GM23338 (cell line): ENCODE measurements around the gene MROH7. TPM values are rescaled to one million over a fixed set of nuclear protein-coding genes. Genes with fewer than 3 reads are reported as not detected.
A peak's percentile ranks its signal among the peaks of the same experiment; 100 is the strongest.

Source experiments
- ATAC-seq: fragments of 200-7000 bp; cut with Tn5 transposase; 3 replicates; pipeline ENCODE4 v1.9.1; 2020
- DNase-seq: peaks from one replicate; pipeline ENCODE4 v3.0.0-alpha.2; 2015; ENCODE audit warnings: low spot score
- H2AFZ ChIP-seq: fragments of 200-600 bp; sonication (generic); 2 replicates; pipeline ENCODE4 v1.8.0; 2016; ENCODE audit warnings: antibody characterized with exemption, mild to moderate bottlenecking, moderate library complexity
- H3F3A ChIP-seq: fragments of 200-600 bp; sonication (generic); replicated peaks from 2 replicates; pipeline ENCODE4 v1.8.0; 2017; ENCODE audit warnings: antibody characterized with exemption, mixed run types, low read depth
- H3K27ac ChIP-seq: fragments of 200-600 bp; sonication (generic); 2 replicates; pipeline ENCODE4 v1.6.1; 2016; ENCODE audit warnings: low read depth
- H3K27me3 ChIP-seq: fragments of 200-600 bp; sonication (generic); 2 replicates; pipeline ENCODE4 v1.8.0; 2016; ENCODE audit warnings: mild to moderate bottlenecking, mixed run types, moderate library complexity; ENCODE audit not compliant: insufficient read depth
- H3K36me3 ChIP-seq: fragments of 200-600 bp; sonication (generic); 2 replicates; pipeline ENCODE4 v1.8.0; 2016; ENCODE audit warnings: mild to moderate bottlenecking; ENCODE audit not compliant: insufficient read depth
- H3K4me1 ChIP-seq: fragments of 200-600 bp; sonication (generic); 2 replicates; pipeline ENCODE4 v1.8.0; 2016; ENCODE audit warnings: mild to moderate bottlenecking, moderate library complexity; ENCODE audit not compliant: insufficient read depth
- H3K4me2 ChIP-seq: fragments of 200-600 bp; sonication (generic); 2 replicates; pipeline ENCODE4 v1.7.1; 2017; ENCODE audit warnings: mixed run types
- H3K4me3 ChIP-seq: fragments of 200-600 bp; sonication (generic); 2 replicates; pipeline ENCODE4 v1.6.1; 2016; ENCODE audit warnings: mixed run types
- H3K79me2 ChIP-seq: fragments of 200-600 bp; sonication (generic); replicated peaks from 2 replicates; pipeline ENCODE4 v1.8.0; 2017; ENCODE audit warnings: mild to moderate bottlenecking; ENCODE audit not compliant: insufficient read depth
- H3K9me2 ChIP-seq: fragments of 200-600 bp; sonication (generic); 2 replicates; pipeline ENCODE4 v1.8.0; 2017; ENCODE audit not compliant: insufficient read depth
- H4K20me1 ChIP-seq: fragments of 200-600 bp; sonication (generic); replicated peaks from 2 replicates; pipeline ENCODE4 v1.8.0; 2017; ENCODE audit warnings: mild to moderate bottlenecking; ENCODE audit not compliant: insufficient read depth
- H3K27ac Mint-ChIP-seq: 2 replicates; pipeline ENCODE4 v1.8.0; 2020; ENCODE audit warnings: inconsistent platforms, mild to moderate bottlenecking, moderate library complexity, mixed read lengths
- H3K27me3 Mint-ChIP-seq: 3 replicates; pipeline ENCODE4 v1.8.0; 2022; ENCODE audit warnings: low read depth, mild to moderate bottlenecking, moderate library complexity, mixed read lengths, inconsistent platforms; ENCODE audit not compliant: insufficient read depth, poor library complexity
- H3K36me3 Mint-ChIP-seq: 3 replicates; pipeline ENCODE4 v1.8.0; 2021; ENCODE audit warnings: low read depth, mild to moderate bottlenecking, inconsistent platforms, moderate library complexity, mixed read lengths
- H3K4me1 Mint-ChIP-seq: 3 replicates; pipeline ENCODE4 v1.8.0; 2020; ENCODE audit warnings: mild to moderate bottlenecking, inconsistent platforms, mixed read lengths
- H3K4me3 Mint-ChIP-seq: 3 replicates; pipeline ENCODE4 v1.8.0; 2021; ENCODE audit warnings: moderate library complexity, mild to moderate bottlenecking, inconsistent platforms, mixed read lengths
- H3K9me3 Mint-ChIP-seq: 3 replicates; pipeline ENCODE4 v1.8.0; 2020; ENCODE audit warnings: moderate library complexity, mild to moderate bottlenecking, inconsistent platforms, mixed read lengths
- CREB1 ChIP-seq: fragments of 250-450 bp; sonication (Bioruptor Pico); IDR thresholded peaks from 2 replicates; pipeline ENCODE4 v1.5.0; 2020; ENCODE audit warnings: low read depth, mild to moderate bottlenecking, moderate library complexity
- EZH2 ChIP-seq: fragments of 200-600 bp; sonication (generic); IDR thresholded peaks from one replicate; pipeline ENCODE4 v1.8.0; 2017; ENCODE audit warnings: antibody characterized with exemption, mild to moderate bottlenecking, low read depth; ENCODE audit not compliant: unreplicated experiment
- JUNB ChIP-seq: IDR thresholded peaks from one replicate; pipeline ENCODE4 v1.6.1; 2016; ENCODE audit warnings: antibody characterized with exemption; ENCODE audit not compliant: unreplicated experiment
- POLR2AphosphoS5 ChIP-seq: IDR thresholded peaks from 2 replicates; pipeline ENCODE4 v1.6.1; 2016; ENCODE audit warnings: antibody characterized with exemption, low read depth
- ZNF114 ChIP-seq: fragments of 250-450 bp; sonication (Bioruptor Pico); IDR thresholded peaks from 2 replicates; pipeline ENCODE4 v1.5.0; 2020; ENCODE audit warnings: mild to moderate bottlenecking, moderate library complexity
- ZNF331 ChIP-seq: fragments of 250-450 bp; sonication (Bioruptor Pico); IDR thresholded peaks from 2 replicates; pipeline ENCODE4 v1.5.0; 2020; ENCODE audit warnings: low read depth, mild to moderate bottlenecking, moderate library complexity
- polyA plus RNA-seq: library from polyadenylated mRNA; unstranded; fragments of >200 nt; fragmentation: Nextera tagmentation; extraction: Ambion mirVana; gene quantifications from 2 replicates; pipeline ENCODE4 v1.2.1, GENCODE V29; 2016
- total RNA-seq: library from RNA; depleted of rRNA; stranded (reverse); fragments of >200 nt; shearing (Covaris generic); gene quantifications from 2 replicates; pipeline ENCODE4 v1.2.3, GENCODE V29; 2014
- TF ChIP-seq, protein P1 (sequence below): IDR thresholded peaks from 2 replicates; pipeline ENCODE4 v1.6.1; 2016; ENCODE audit warnings: antibody characterized with exemption
- TF ChIP-seq, protein P2 (sequence below), 2 experiments: fragments of 200-600 bp in 1 of 2; sonication (generic) in 1 of 2; conservative IDR thresholded peaks; 2 replicates each; pipeline versions ENCODE4 v1.5.1 to v1.6.1; 2016 to 2017; ENCODE audit warnings: antibody characterized with exemption in 2 of 2, low read depth in 2 of 2, mild to moderate bottlenecking in 2 of 2, moderate library complexity in 1 of 2
- TF ChIP-seq, protein P3 (sequence below): IDR thresholded peaks from one replicate; pipeline ENCODE4 v1.6.1; 2018; ENCODE audit warnings: antibody characterized with exemption; ENCODE audit not compliant: unreplicated experiment

MROH7 gene
- total and polyA plus RNA-seq, 2 experiments from 2014 or later = 0.17 TPM; not detected in 1

DNA sequence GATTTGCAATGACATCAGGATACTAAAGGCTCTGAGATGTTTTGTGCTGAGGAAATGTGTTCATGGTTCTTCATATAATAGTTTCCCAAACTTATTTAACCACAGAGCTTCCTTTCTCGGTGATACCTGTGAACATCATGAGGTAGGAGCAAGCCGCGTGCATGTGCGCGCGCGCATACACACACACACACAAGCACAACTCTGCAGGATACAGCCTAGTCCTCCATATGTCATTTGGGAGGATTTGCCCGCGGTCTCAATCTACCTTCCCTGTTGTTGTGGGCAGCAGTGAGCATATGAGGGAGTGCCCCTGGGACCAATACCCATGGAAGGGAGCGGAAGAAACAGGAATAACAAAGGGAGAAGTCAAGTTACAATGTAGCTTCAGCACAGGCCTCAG lies 61.9 kb downstream of the MROH7 start:
- no peaks in the 10 kb centered on the region for H3K36me3 ChIP-seq
- no peaks in the 10 kb centered on the region for H3K79me2 ChIP-seq
- peaks cover 2% of the 10 kb centered on the region for H3K27me3 Mint-ChIP-seq
- H3K27ac Mint-ChIP-seq = no peak overlapping the region
- peaks cover 4% of the 10 kb centered on the region; the same call in 2 of the 3 replicates for H3K4me1 Mint-ChIP-seq
- no peak overlapping the region for H3K4me3 Mint-ChIP-seq
- H3K36me3 Mint-ChIP-seq = no peaks in the 10 kb centered on the region
- no peaks in the 10 kb centered on the region for H3K4me1 ChIP-seq
- no peaks in the 10 kb centered on the region for H3F3A ChIP-seq
- H4K20me1 ChIP-seq = no peaks in the 10 kb centered on the region
- no peaks in the 10 kb centered on the region for H3K9me2 ChIP-seq
- no peak overlapping the region for H3K27ac ChIP-seq
- no peak overlapping the region for H3K4me3 ChIP-seq
- ATAC-seq (no peak), DNase-seq (no peak)
- TF ChIP-seq, protein P1, sequence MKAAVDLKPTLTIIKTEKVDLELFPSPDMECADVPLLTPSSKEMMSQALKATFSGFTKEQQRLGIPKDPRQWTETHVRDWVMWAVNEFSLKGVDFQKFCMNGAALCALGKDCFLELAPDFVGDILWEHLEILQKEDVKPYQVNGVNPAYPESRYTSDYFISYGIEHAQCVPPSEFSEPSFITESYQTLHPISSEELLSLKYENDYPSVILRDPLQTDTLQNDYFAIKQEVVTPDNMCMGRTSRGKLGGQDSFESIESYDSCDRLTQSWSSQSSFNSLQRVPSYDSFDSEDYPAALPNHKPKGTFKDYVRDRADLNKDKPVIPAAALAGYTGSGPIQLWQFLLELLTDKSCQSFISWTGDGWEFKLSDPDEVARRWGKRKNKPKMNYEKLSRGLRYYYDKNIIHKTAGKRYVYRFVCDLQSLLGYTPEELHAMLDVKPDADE = no peak
- TF ChIP-seq, protein P2, sequence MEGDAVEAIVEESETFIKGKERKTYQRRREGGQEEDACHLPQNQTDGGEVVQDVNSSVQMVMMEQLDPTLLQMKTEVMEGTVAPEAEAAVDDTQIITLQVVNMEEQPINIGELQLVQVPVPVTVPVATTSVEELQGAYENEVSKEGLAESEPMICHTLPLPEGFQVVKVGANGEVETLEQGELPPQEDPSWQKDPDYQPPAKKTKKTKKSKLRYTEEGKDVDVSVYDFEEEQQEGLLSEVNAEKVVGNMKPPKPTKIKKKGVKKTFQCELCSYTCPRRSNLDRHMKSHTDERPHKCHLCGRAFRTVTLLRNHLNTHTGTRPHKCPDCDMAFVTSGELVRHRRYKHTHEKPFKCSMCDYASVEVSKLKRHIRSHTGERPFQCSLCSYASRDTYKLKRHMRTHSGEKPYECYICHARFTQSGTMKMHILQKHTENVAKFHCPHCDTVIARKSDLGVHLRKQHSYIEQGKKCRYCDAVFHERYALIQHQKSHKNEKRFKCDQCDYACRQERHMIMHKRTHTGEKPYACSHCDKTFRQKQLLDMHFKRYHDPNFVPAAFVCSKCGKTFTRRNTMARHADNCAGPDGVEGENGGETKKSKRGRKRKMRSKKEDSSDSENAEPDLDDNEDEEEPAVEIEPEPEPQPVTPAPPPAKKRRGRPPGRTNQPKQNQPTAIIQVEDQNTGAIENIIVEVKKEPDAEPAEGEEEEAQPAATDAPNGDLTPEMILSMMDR (conservative IDR thresholded peaks at IDR 0.05; ENCODE audit: low read depth in 2 of 2) = no peak
- TF ChIP-seq ZNF114 (CRISPR knock-in tag) (no peak), CREB1 (CRISPR knock-in tag) (no peak), ZNF331 (no peak), JUNB (no peak), POLR2AphosphoS5 (no peak), EZH2 (no peak)
- TF ChIP-seq, protein P3, sequence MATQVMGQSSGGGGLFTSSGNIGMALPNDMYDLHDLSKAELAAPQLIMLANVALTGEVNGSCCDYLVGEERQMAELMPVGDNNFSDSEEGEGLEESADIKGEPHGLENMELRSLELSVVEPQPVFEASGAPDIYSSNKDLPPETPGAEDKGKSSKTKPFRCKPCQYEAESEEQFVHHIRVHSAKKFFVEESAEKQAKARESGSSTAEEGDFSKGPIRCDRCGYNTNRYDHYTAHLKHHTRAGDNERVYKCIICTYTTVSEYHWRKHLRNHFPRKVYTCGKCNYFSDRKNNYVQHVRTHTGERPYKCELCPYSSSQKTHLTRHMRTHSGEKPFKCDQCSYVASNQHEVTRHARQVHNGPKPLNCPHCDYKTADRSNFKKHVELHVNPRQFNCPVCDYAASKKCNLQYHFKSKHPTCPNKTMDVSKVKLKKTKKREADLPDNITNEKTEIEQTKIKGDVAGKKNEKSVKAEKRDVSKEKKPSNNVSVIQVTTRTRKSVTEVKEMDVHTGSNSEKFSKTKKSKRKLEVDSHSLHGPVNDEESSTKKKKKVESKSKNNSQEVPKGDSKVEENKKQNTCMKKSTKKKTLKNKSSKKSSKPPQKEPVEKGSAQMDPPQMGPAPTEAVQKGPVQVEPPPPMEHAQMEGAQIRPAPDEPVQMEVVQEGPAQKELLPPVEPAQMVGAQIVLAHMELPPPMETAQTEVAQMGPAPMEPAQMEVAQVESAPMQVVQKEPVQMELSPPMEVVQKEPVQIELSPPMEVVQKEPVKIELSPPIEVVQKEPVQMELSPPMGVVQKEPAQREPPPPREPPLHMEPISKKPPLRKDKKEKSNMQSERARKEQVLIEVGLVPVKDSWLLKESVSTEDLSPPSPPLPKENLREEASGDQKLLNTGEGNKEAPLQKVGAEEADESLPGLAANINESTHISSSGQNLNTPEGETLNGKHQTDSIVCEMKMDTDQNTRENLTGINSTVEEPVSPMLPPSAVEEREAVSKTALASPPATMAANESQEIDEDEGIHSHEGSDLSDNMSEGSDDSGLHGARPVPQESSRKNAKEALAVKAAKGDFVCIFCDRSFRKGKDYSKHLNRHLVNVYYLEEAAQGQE = no peak
- no peaks in the 10 kb centered on the region for H3K27me3 ChIP-seq
- H3K9me3 Mint-ChIP-seq = no peaks in the 10 kb centered on the region
- no peak overlapping the region for H2AFZ ChIP-seq
- H3K4me2 ChIP-seq = no peak overlapping the region

DNA sequence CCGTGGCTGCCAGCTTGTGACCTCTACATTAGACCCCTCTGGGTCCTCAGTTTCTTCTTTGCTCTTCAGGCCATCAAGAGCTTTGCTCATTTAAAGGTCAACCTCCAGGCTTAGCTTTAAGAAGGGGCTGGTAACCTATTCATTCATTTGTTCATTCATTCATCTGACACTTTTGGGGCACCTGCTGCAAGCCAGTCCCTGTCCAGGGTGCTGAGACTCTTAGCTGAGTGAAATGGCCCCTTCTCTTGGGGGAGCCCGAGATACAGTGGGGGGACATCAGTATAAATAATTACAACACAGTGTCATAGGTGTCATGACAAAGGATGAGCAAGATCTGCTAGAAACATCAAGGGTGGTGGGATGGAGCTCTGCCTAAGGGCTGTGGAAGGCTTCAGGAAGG lies 63.6 kb downstream of the MROH7 start:
- Histone ChIP-seq H3K4me2 (no peak overlapping the region), H2AFZ (no peak overlapping the region), H3K4me1 (no peaks in the 10 kb centered on the region), H3K36me3 (no peaks in the 10 kb centered on the region), H3K4me3 (no peak overlapping the region), H3K9me2 (no peaks in the 10 kb centered on the region), H3K79me2 (no peaks in the 10 kb centered on the region), H3K27me3 (no peaks in the 10 kb centered on the region), H3F3A (no peaks in the 10 kb centered on the region), H3K27ac (no peak overlapping the region), H4K20me1 (no peaks in the 10 kb centered on the region)
- no peaks in the 10 kb centered on the region for H3K36me3 Mint-ChIP-seq
- H3K27ac Mint-ChIP-seq = no peak overlapping the region
- H3K4me3 Mint-ChIP-seq = no peak overlapping the region
- ATAC-seq = no peak
- peaks cover 4% of the 10 kb centered on the region; the same call in 2 of the 3 replicates for H3K4me1 Mint-ChIP-seq
- H3K27me3 Mint-ChIP-seq = peaks cover 3% of the 10 kb centered on the region
- H3K9me3 Mint-ChIP-seq = no peaks in the 10 kb centered on the region
- DNase-seq = no peak
- no peak for TF ChIP-seq POLR2AphosphoS5
- TF ChIP-seq, protein P3 = peak; percentile 70
- TF ChIP-seq, protein P2 (conservative IDR thresholded peaks at IDR 0.05; ENCODE audit: low read depth in 2 of 2) = no peak
